Measurements from ENCODE around the gene TIPARP. TPM values are rescaled to one million over a fixed set of nuclear protein-coding genes. Genes with fewer than 3 reads are reported as not detected.

The TIPARP gene
- total RNA-seq, 3 donors from 2014 or later: 28.5 to 103 (median 45.1) TPM

- Histone ChIP-seq H3K36me3 (no peaks in the 10 kb centered on the region), H3K27ac (no peak overlapping the region), H3K27me3 (no peaks in the 10 kb centered on the region), H3K4me1 (no peaks in the 10 kb centered on the region), H3K4me3 (no peak overlapping the region), H3K9me3 (no peaks in the 10 kb centered on the region)
- no peak for DNase-seq (ENCODE audit: low spot score in 2 of 2)
- TF ChIP-seq CTCF (IDR thresholded peaks at IDR 0.05): no peak
- no peak for TF ChIP-seq POLR2AphosphoS5 (IDR thresholded peaks at IDR 0.05)
- TF ChIP-seq POLR2A (IDR thresholded peaks at IDR 0.05): no peak
- intact Hi-C loops (cut with DNase I; ENCODE audit: low total_unique reads): no loop called here
Measured at GRCh38 chr3:156635034-156635433, 39.4 kb upstream of the TIPARP start.

- no peak for DNase-seq (ENCODE audit: low spot score in 2 of 2)
- Histone ChIP-seq H3K4me1 (no peaks in the 10 kb centered on the region), H3K27ac (no peak overlapping the region), H3K36me3 (no peaks in the 10 kb centered on the region), H3K9me3 (no peaks in the 10 kb centered on the region), H3K27me3 (no peaks in the 10 kb centered on the region), H3K4me3 (no peak overlapping the region)
- intact Hi-C loops (cut with DNase I; ENCODE audit: low total_unique reads): no loop called here
- TF ChIP-seq CTCF (IDR thresholded peaks at IDR 0.05) (no peak), POLR2AphosphoS5 (IDR thresholded peaks at IDR 0.05) (no peak), POLR2A (IDR thresholded peaks at IDR 0.05) (no peak)
Measured at GRCh38 chr3:156635973-156636372, 38.4 kb upstream of the TIPARP start.

GRCh38 chr3:156637480-156638022 lies 36.8 kb upstream of the TIPARP start:
- Histone ChIP-seq H3K4me1 (no peaks in the 10 kb centered on the region), H3K27ac (no peak overlapping the region), H3K36me3 (no peaks in the 10 kb centered on the region), H3K9me3 (no peaks in the 10 kb centered on the region), H3K4me3 (no peak overlapping the region), H3K27me3 (no peaks in the 10 kb centered on the region)
- no peak for TF ChIP-seq CTCF (IDR thresholded peaks at IDR 0.05)
- intact Hi-C loops (cut with DNase I; ENCODE audit: low total_unique reads): no loop called here
- DNase-seq (ENCODE audit: low spot score in 2 of 2): no peak

- no peaks in the 10 kb centered on the region for H3K27me3 ChIP-seq
- intact Hi-C loops (cut with DNase I; ENCODE audit: low total_unique reads): no loop called here
- no peak for DNase-seq (ENCODE audit: low spot score in 2 of 2)
- no peaks in the 10 kb centered on the region for H3K4me1 ChIP-seq
- no peak for TF ChIP-seq POLR2A (IDR thresholded peaks at IDR 0.05)
- no peak for TF ChIP-seq CTCF (IDR thresholded peaks at IDR 0.05)
- no peak for TF ChIP-seq POLR2AphosphoS5 (IDR thresholded peaks at IDR 0.05)
- H3K36me3 ChIP-seq: no peaks in the 10 kb centered on the region
- no peaks in the 10 kb centered on the region for H3K9me3 ChIP-seq
- H3K27ac ChIP-seq: no peak overlapping the region
- H3K4me3 ChIP-seq: no peak overlapping the region
Measured at GRCh38 chr3:156638271-156638670, 36.1 kb upstream of the TIPARP start.

- intact Hi-C loops (cut with DNase I; ENCODE audit: low total_unique reads): no loop called here
- Histone ChIP-seq H3K36me3 (no peaks in the 10 kb centered on the region), H3K27me3 (no peaks in the 10 kb centered on the region), H3K27ac (no peak overlapping the region), H3K9me3 (no peaks in the 10 kb centered on the region), H3K4me1 (no peaks in the 10 kb centered on the region), H3K4me3 (no peak overlapping the region)
- no peak for DNase-seq (ENCODE audit: low spot score in 2 of 2)
- no peak for TF ChIP-seq POLR2A (IDR thresholded peaks at IDR 0.05)
- no peak for TF ChIP-seq CTCF (IDR thresholded peaks at IDR 0.05)
- no peak for TF ChIP-seq POLR2AphosphoS5 (IDR thresholded peaks at IDR 0.05)
Measured at GRCh38 chr3:156639414-156640023, 34.9 kb upstream of the TIPARP start.
